ENCODE data around the gene PAFAH1B1.
A peak's percentile ranks its signal among the peaks of the same experiment; 100 is the strongest.
"Not testable (repeated sequence)": the region's sequence is repeated elsewhere in the genome, so short reads cannot be mapped to it uniquely, and the experiment has no call there.

The PAFAH1B1 gene

GRCh38 chr17:2592971-2593820, at the start of gene PAFAH1B1:
PAFAH1B1 (plus strand) TSS chr17:2593654; CDS start chr17:2638289, 44,635 bp downstream.
- DNase-seq: peak; percentile 60

- DNase-seq: no peak
Observed at GRCh38 chr17:2545393-2545792, 48.1 kb upstream of the PAFAH1B1 start.

- DNase-seq: no peak
Observed at GRCh38 chr17:2547176-2547575, 46.3 kb upstream of the PAFAH1B1 start.

GRCh38 chr17:2548026-2548425, 45.4 kb upstream of the PAFAH1B1 start:
- not testable (repeated sequence) for DNase-seq

- no peak for DNase-seq
Observed at GRCh38 chr17:2549392-2550211, 43.9 kb upstream of the PAFAH1B1 start.

GRCh38 chr17:2551493-2551892, 42.0 kb upstream of the PAFAH1B1 start:
- DNase-seq: no peak

GRCh38 chr17:2551928-2552327, 41.5 kb upstream of the PAFAH1B1 start:
- no peak for DNase-seq

- DNase-seq: no peak
Observed at GRCh38 chr17:2560658-2561057, 32.8 kb upstream of the PAFAH1B1 start.

GRCh38 chr17:2562162-2562858, 31.1 kb upstream of the PAFAH1B1 start:
- DNase-seq: no peak

- no peak for DNase-seq
Observed at GRCh38 chr17:2563061-2563460, 30.4 kb upstream of the PAFAH1B1 start.

GRCh38 chr17:2563543-2563942, 29.9 kb upstream of the PAFAH1B1 start:
- DNase-seq: no peak

- DNase-seq: no peak
Observed at GRCh38 chr17:2564877-2565276, 28.6 kb upstream of the PAFAH1B1 start.

- DNase-seq: no peak
Observed at GRCh38 chr17:2566056-2566455, 27.4 kb upstream of the PAFAH1B1 start.

- no peak for DNase-seq
Observed at GRCh38 chr17:2571523-2572303, 21.7 kb upstream of the PAFAH1B1 start.

- not testable (repeated sequence) for DNase-seq
Observed at GRCh38 chr17:2572304-2572609, 21.2 kb upstream of the PAFAH1B1 start.

- no peak for DNase-seq
Observed at GRCh38 chr17:2580151-2580550, 13.3 kb upstream of the PAFAH1B1 start.

- no peak for DNase-seq
Observed at GRCh38 chr17:2580661-2581060, 12.8 kb upstream of the PAFAH1B1 start.

GRCh38 chr17:2582493-2582892, 11.0 kb upstream of the PAFAH1B1 start:
- DNase-seq: no peak

GRCh38 chr17:2591040-2591640, 2.3 kb upstream of the PAFAH1B1 start:
- DNase-seq: no peak

GRCh38 chr17:2593821-2594721, 617 bp downstream of the PAFAH1B1 start:
- peak; percentile 7 for DNase-seq

Measured in GF-D8 (cell line).